NCI-H128 (cell line): ENCODE data around the gene CD7.
"Not testable (repeated sequence)": the region's sequence is repeated elsewhere in the genome, so short reads cannot be mapped to it uniquely, and the experiment has no call there.

Source experiments
- DNase-seq: peaks from one replicate; lab custom pipeline; 2025; ENCODE audit not compliant: unreplicated experiment; lab: John Stamatoyannopoulos, UW

Gene CD7

GRCh38 chr17:82347994-82348393 lies 30.6 kb upstream of the CD7 start:
- DNase-seq: not testable (repeated sequence)

GRCh38 chr17:82346342-82347300 lies 29.2 kb upstream of the CD7 start:
- no peak for DNase-seq

GRCh38 chr17:82345151-82345976 lies 28.0 kb upstream of the CD7 start:
- no peak for DNase-seq

GRCh38 chr17:82344175-82344907 lies 26.9 kb upstream of the CD7 start:
- DNase-seq: no peak

GRCh38 chr17:82343560-82343959 lies 26.2 kb upstream of the CD7 start:
- no peak for DNase-seq

GRCh38 chr17:82342361-82343079 lies 25.1 kb upstream of the CD7 start:
- no peak for DNase-seq

GRCh38 chr17:82339634-82340580 lies 22.5 kb upstream of the CD7 start:
- no peak for DNase-seq

GRCh38 chr17:82338858-82339633 lies 21.6 kb upstream of the CD7 start:
- DNase-seq: no peak

- DNase-seq: no peak
These were observed 17.4 kb upstream of the CD7 start for GRCh38 chr17:82334622-82335394.

- DNase-seq: no peak
These were observed 16.8 kb upstream of the CD7 start for GRCh38 chr17:82334204-82334621.

GRCh38 chr17:82333279-82334171 lies 16.1 kb upstream of the CD7 start, which contains the start of gene SECTM1:
SECTM1 (minus strand) TSS chr17:82333766; CDS start chr17:82327240, 6,526 bp downstream.
- no peak for DNase-seq

GRCh38 chr17:82332669-82333278 lies 15.4 kb upstream of the CD7 start:
- DNase-seq: no peak

- no peak for DNase-seq
These were observed 14.0 kb upstream of the CD7 start for GRCh38 chr17:82331345-82331939.

GRCh38 chr17:82330322-82331239 lies 13.2 kb upstream of the CD7 start:
- peak; percentile 42 for DNase-seq
